Neutrophil (primary cell): ENCODE data around the gene DVL1.

Experiments
- H3K27ac ChIP-seq: fragments of 200-600 bp; sonication (generic); 2 replicates; pipeline ENCODE4 v1.5.1; 2016; ENCODE audit warnings: mild to moderate bottlenecking, moderate library complexity
- H3K27me3 ChIP-seq: fragments of 200-600 bp; sonication (generic); 2 replicates; pipeline ENCODE4 v1.6.0; 2016; ENCODE audit warnings: mild to moderate bottlenecking
- H3K36me3 ChIP-seq: fragments of 200-600 bp; sonication (generic); 2 replicates; pipeline ENCODE4 v1.5.1; 2017
- H3K4me1 ChIP-seq, 2 experiments: fragments of 200-600 bp in 1 of 2; sonication (generic) in 1 of 2; 1 replicate in 1 of 2; 2 replicates in 1 of 2; pipeline versions ENCODE4 v1.5.1 to v1.6.1; 2013 to 2016; ENCODE audit warnings: low read depth in 1 of 2, low read length in 1 of 2, mild to moderate bottlenecking in 1 of 2, moderate library complexity in 1 of 2; ENCODE audit not compliant: control insufficient read depth in 1 of 2, insufficient read depth in 1 of 2
- H3K4me3 ChIP-seq, 2 experiments: fragments of 200-600 bp in 1 of 2; sonication (generic) in 1 of 2; 1 replicate in 1 of 2; 2 replicates in 1 of 2; pipeline ENCODE4 v1.5.1; 2013 to 2016; ENCODE audit warnings: low read depth in 1 of 2, low read length in 1 of 2, mild to moderate bottlenecking in 1 of 2, moderate library complexity in 1 of 2
- H3K9me3 ChIP-seq: fragments of 200-600 bp; sonication (generic); 2 replicates; pipeline ENCODE4 v1.5.1; 2016
- CTCF ChIP-seq: fragments of 200-600 bp; sonication (generic); IDR thresholded peaks from 2 replicates; pipeline ENCODE4 v1.5.1; 2016; ENCODE audit warnings: antibody characterized with exemption

The DVL1 gene

GRCh38 chr1:1297802-1298424 is 51.3 kb downstream of the DVL1 start:
- no peak overlapping the region for H3K4me3 ChIP-seq
- H3K36me3 ChIP-seq: peaks cover 44% of the 10 kb centered on the region

GRCh38 chr1:1296070-1297061 is 52.9 kb downstream of the DVL1 start:
- H3K4me1 ChIP-seq: no peaks in the 10 kb centered on the region
- no peak overlapping the region for H3K4me3 ChIP-seq
- no peaks in the 10 kb centered on the region for H3K27me3 ChIP-seq
- no peaks in the 10 kb centered on the region for H3K9me3 ChIP-seq
- no peak overlapping the region for H3K27ac ChIP-seq
- peaks cover 45% of the 10 kb centered on the region for H3K36me3 ChIP-seq
- TF ChIP-seq CTCF: no peak

More at GRCh38 chr1:1297802-1298424, 51.3 kb downstream of the DVL1 start:
- Histone ChIP-seq H3K4me1 (no peaks in the 10 kb centered on the region), H3K27ac (no peak overlapping the region), H3K9me3 (no peaks in the 10 kb centered on the region), H3K27me3 (no peaks in the 10 kb centered on the region)
- TF ChIP-seq CTCF: no peak

- no peaks in the 10 kb centered on the region for H3K9me3 ChIP-seq
- no peak overlapping the region for H3K27ac ChIP-seq
- H3K27me3 ChIP-seq: no peaks in the 10 kb centered on the region
- H3K36me3 ChIP-seq: peaks cover 45% of the 10 kb centered on the region
- H3K4me1 ChIP-seq: no peaks in the 10 kb centered on the region
- H3K4me3 ChIP-seq: no peak overlapping the region
- no peak for TF ChIP-seq CTCF
Observed at GRCh38 chr1:1295154-1295923, 53.9 kb downstream of the DVL1 start.

- no peaks in the 10 kb centered on the region for H3K4me1 ChIP-seq
- TF ChIP-seq CTCF: no peak
- peaks cover 45% of the 10 kb centered on the region for H3K36me3 ChIP-seq
Observed at GRCh38 chr1:1294250-1294890, 54.8 kb downstream of the DVL1 start.

More at GRCh38 chr1:1294250-1294890, 54.8 kb downstream of the DVL1 start:
- H3K9me3 ChIP-seq: no peaks in the 10 kb centered on the region
- H3K27me3 ChIP-seq: no peaks in the 10 kb centered on the region
- no peak overlapping the region for H3K27ac ChIP-seq
- H3K4me3 ChIP-seq: no peak overlapping the region
